Glomerular visceral epithelial cell (primary cell): ENCODE measurements around the gene NRIP1.

Experiments
- DNase-seq: peaks from one replicate; pipeline ENCODE4 v3.0.0-alpha.2; 2016; ENCODE audit errors: extremely low spot score

Gene NRIP1, protein sequence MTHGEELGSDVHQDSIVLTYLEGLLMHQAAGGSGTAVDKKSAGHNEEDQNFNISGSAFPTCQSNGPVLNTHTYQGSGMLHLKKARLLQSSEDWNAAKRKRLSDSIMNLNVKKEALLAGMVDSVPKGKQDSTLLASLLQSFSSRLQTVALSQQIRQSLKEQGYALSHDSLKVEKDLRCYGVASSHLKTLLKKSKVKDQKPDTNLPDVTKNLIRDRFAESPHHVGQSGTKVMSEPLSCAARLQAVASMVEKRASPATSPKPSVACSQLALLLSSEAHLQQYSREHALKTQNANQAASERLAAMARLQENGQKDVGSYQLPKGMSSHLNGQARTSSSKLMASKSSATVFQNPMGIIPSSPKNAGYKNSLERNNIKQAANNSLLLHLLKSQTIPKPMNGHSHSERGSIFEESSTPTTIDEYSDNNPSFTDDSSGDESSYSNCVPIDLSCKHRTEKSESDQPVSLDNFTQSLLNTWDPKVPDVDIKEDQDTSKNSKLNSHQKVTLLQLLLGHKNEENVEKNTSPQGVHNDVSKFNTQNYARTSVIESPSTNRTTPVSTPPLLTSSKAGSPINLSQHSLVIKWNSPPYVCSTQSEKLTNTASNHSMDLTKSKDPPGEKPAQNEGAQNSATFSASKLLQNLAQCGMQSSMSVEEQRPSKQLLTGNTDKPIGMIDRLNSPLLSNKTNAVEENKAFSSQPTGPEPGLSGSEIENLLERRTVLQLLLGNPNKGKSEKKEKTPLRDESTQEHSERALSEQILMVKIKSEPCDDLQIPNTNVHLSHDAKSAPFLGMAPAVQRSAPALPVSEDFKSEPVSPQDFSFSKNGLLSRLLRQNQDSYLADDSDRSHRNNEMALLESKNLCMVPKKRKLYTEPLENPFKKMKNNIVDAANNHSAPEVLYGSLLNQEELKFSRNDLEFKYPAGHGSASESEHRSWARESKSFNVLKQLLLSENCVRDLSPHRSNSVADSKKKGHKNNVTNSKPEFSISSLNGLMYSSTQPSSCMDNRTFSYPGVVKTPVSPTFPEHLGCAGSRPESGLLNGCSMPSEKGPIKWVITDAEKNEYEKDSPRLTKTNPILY (N-terminal part only)

DNA sequence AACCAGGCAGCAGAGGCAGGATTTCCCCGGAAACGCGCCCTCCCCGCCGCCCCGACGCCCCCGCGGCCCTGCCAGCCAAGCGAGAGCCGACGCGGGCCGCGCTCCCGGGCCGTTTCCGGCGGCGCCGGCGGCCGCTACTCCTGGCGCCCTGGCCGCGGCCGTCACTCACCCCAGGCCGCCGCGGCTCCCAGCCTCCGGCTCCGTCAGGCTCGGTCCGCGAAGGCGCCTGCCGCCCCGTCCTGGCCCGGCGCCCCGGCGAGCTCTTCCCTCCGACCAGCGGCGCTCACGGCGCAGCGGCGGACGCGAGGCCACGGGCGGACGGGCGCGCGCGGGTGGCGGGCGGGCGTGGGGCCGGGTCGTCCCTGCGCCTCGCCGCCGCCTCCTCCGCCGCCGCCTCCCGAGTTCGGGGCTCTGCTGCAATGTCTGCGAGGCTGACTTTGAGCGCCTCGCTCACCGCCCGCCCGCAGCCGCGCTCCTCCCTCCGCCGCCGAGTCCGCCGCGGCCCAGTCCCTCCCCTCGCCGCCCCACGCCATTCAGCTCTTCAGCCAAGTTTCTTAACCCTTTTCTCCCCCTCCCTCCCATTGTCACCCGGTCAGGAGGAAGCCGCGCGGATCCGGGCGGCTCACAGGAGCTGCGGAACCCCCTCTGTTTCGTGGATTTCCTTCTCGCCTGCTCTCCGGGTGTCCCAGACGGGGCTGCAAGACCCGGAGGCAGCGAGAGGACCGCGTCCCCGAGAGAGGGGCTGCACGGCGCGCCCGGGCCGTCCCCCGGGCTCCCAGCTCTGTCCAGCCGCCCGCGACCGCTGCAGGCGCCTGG lies at the start of gene NRIP1:
Gene NRIP1 (minus strand): TSS at position 425 of the 816 bp plus-strand sequence. CDS start 96,808 bp downstream, outside the sequence.
- peak; percentile 92 for DNase-seq

DNA sequence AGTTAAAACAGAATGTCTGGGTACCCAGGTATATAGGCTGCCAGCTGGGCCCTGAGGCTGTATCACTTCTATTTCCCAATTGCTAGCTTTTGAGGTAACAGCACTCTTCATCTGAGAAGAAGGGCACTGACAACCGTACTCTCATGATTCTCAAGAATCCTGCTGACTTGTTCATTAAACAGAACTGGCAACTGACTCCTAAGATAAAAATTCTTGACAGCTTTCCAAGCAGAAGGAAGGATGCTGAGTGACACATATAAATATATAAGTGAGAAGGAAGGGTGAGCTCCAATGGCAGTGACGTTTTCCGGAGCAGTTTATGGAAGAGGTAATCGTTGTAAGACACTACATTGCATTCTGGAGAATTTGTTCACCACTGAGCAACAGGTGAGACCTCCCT lies 48.1 kb upstream of the NRIP1 start:
- DNase-seq: no peak

DNA sequence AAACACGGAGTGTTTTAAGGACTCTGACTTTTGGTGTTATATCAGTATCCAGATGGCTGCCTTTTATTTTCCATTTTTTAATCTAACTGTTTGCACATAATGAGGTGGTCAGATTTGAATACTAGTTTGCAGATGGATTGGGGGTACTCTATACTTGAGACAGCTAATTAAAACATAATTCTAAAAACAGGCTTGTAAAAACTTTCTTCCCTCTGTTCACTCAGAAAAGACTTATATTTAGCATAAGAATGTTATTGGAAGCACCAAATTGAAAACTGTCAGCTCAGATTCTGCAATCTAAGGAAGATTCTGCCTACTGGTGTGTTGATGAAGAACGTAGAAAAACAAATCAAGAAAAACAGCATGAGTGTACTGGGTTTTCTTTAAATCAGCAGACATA lies 44.0 kb upstream of the NRIP1 start:
- no peak for DNase-seq

DNA sequence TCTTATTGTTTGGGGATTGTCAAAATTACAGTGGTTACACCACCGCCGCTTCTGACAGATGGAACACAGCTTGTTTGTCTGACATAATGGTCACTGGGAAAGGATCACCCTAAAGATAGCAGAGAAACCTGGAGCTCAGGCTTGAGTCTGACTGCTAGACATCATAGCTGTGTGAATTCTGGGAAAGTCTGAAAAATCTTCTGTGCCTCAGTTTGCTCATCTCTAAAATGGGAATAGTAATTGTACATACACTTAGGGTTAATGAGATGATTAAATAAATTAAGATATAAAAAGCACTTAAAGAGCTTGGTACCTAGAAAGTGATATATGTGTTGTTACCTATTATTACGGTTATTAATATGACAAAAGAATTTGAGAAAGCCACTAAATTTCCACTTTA lies 39.7 kb upstream of the NRIP1 start:
- no peak for DNase-seq

DNA sequence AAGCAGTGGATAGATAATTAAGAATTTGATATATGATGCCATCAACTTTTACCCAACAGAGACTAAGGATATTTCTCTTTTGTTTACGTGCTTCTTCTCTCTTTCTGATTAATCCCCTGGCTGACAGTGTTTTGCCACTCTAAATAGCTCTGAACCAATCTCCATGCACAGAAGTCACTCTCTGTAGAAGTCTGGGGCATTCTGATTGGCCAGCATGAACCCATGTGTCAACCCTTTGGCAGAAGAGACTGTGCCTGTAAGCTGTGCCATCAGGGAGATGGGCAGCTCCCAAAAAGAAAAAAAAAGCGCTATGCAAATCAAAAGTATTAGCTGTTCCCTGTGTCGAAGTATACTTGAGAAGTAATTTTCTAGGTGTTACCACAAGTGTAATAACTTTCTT lies 34.1 kb upstream of the NRIP1 start:
- no peak for DNase-seq

DNA sequence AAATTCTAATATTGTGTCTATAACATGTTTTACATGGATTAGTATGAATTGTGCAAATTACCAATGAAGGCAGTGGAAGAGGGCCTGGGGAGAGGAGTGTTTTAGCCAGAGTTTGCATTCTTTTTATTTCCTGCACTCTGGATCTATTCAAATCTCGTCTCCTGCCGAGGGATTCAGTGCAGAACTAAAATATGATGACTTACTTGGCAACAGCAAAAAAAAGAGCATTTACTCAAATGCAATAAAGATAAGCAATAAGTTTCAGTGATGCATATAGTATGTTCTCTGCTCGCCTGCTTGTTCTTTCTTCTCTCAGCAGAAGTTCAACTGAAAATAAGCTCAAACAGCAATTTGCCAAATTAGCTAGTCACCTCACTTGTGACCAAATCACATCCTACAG lies 33.4 kb upstream of the NRIP1 start:
- no peak for DNase-seq

DNA sequence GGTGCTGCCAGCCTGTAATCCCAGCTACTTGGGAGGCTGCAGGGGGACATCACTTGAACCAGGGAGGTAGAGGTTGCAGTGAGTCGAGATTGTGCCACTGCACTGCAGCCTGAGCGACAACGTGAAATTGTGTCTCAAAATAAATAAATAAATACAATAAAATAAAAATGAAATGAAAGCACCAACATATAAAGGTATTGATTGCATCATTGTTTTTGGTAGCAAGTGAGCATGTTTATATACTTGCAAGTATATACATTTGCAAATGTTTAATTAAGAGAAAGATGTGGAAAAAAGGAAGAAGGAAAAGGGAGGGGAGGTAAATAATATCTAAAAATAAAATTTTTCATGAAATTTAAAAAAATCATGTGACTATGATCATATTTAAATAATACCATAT lies 32.8 kb upstream of the NRIP1 start:
- no peak for DNase-seq

DNA sequence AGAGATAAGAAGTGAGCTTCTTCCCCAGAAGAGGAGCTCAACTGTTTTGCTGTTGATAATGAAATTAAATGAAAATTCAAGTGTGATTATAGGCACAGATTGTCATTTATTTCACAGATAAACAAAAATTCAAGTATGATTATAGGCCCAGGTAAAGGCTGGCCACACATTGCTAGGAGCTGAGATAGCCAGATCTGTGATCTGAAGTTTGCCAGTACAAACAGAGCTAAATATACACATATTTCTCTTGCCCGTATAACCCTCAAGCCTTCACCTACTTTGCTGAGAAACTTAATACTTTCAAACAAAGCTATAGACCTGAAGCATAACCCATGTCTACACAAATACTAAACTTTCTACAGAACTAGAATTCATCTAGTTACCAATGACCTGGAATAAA lies 31.3 kb upstream of the NRIP1 start:
- no peak for DNase-seq

DNA sequence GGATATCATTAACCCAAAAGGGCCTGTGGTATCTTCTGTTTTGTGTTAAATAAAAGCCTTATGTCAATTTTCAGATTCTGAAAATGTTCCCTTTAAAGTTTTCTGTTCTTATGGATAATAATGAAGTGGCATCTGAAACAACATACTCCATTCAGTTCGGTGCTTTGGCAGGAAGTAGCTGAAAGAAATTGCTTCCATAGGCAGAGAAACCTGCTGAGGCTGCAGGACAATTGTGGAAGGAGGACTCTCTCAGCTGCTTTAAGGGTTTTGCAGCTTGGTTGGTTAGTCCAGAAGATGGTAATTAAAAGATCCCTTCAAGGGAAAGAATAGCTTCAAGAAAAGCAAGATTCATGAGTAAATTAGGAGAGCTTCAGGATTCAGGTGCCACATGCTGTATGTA lies 30.5 kb upstream of the NRIP1 start:
- DNase-seq: no peak

DNA sequence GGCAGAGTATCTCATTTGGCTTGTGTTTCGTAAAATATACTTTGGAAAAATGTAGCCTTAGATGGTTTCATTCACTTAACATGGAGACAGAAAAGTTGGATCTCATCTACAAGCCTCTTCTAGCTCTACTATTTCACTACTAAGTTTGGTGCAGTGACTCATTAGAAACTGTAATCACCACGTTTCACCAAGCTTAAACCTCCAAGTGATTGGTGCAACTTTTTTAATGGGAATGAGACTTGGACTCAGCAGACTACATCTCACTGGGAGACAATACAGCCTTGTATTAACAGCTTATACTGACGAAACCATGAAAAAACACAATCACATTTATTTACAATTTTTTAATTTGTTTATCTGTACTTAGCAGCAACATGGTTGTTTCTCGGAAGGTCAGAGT lies 29.9 kb upstream of the NRIP1 start:
- DNase-seq: no peak

DNA sequence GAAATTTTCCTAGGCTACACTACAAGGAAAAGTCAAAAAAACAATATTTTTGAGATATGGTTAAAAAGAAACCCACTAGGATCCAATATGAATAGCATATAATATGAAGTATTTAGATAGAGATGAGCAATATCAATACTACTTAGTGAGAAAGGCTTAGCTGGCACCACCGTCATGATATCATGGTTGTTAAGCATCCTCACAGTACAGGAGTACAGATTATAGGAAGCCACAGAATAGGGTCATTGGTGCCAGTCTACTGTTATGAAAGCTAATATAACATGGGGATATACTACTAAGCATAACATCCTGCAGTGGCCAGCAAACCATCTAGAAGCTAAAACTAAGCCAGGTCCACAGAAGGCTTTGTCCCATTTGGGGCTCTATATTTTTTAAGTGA lies 28.4 kb upstream of the NRIP1 start:
- DNase-seq: no peak

DNA sequence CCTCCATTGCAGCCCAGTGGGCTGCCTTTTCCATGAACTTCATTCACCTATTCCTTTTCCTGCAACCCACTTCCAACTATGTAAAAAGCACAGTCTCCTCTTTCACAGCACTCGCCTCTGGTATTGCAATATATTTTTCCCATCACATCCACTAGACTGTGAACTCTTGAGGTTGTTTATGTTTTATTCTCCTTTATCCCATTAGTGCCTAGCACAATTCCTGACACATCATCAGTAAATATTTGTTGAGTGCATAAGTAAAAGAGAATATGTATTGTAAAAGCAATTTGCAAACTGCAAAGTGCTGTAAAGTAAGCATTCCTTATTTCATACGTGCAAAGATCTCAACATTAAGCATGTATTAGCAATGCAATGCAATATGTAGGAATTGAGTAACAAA lies 27.9 kb upstream of the NRIP1 start:
- DNase-seq: no peak

DNA sequence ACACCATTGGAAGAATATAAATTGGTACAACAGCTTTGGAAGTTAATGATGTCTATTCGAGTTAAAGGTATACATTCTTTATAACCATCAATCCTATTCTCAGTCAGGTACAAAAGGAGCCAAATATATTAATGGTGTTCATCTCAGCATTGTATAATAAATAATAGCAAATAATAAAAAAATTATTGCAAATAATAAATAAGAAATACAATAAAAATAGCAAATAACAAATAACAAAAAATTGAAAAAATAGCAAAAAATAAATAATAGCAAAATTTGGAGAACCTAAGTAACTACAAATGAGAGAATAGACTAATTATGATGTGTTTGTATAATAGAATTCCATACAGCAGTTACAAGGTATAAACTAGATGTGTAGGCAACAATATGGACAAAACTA lies 25.6 kb upstream of the NRIP1 start:
- DNase-seq: no peak

DNA sequence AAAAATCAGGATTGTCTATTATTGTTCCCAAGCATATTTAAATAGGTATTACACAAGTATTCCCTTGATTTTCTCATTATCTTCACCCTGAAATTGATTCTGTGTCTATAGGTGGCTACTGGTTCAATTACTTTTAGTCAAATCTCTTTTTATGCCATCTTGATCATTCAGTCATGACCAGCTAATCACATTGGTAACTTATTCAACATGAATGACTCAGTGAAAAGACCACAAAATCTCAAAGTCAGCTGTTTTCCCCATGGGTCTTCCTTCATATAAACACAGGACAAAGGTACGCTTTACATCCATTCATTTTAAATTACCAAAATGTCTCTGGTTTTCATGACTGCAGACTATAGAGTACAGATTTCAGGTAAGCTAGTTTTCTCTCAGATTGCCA lies 23.7 kb upstream of the NRIP1 start:
- DNase-seq: peak; percentile 39

DNA sequence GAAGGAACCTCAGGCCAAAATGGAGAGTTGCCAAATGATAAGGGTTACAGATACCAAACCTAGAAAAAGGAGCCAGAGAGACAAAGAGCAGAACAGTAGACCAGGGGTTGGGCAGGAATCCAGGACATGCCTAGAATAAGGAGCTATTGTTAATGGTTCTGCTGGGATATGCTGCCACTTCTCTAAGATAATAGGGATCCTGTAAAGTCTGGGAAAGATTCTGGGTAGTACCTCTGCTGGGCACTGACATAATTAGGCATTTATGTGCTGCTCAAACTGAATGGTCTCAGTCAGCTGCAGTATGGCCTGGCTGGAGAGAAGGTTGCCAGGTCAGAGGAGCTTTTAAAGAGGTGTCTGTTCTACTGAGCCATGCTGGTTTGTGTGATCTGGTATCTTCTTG lies 19.9 kb upstream of the NRIP1 start:
- DNase-seq: no peak

DNA sequence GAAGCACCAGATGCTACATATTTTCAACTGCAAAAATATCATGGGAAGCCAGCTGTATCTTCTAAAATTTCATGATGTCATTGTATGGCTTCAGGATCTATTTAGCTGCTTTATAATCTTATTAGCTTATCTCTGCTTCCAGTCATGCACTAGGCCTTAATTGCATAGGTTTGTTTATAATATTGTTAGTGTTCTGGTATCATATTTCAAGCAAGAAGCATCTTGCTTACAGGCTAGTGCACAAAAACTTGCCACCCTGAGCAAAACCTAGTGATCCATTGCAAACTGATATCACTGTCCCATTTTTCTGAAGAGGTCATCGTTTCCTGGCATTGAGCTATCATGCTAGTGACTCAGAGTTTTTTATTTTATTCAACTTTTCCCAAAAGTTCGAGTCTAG lies 15.7 kb upstream of the NRIP1 start:
- DNase-seq: no peak

DNA sequence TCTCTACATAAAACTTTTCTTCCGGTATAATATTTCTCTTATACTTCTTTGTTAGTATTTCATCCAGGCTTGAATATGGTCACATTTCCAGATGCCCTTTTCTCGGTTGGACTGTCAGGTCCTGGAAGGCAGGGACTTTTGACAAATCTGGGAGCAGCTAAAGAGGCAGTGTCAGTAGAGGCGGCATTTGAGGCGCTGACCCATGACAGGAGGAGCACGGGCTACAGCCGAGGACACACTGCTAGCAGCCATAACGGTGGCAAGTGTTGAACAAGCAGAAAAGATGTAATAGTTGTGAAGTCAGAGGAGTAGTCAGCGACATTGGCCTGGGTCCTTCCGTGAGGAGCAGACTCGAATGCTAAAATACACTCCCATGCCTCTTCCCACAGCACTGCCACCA lies 14.5 kb upstream of the NRIP1 start:
- no peak for DNase-seq

DNA sequence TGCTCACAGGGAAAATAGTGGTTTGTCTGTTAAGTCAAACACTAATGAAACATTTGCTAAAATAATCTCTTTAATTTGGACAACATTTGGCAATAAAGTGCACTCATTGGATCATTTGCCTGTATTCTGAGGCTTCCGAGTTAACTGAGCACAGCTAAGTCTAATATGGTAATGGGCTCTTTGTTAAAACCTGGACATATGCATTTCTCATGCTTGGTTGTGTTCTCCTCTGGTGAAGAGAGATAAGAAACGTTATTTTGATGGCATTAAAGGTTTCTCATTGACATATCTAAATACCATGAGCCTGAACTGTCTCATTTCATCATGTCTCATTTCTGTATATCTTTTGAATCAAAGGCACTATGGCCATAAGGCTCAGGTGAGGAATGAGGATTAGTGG lies 13.4 kb upstream of the NRIP1 start:
- DNase-seq: no peak

DNA sequence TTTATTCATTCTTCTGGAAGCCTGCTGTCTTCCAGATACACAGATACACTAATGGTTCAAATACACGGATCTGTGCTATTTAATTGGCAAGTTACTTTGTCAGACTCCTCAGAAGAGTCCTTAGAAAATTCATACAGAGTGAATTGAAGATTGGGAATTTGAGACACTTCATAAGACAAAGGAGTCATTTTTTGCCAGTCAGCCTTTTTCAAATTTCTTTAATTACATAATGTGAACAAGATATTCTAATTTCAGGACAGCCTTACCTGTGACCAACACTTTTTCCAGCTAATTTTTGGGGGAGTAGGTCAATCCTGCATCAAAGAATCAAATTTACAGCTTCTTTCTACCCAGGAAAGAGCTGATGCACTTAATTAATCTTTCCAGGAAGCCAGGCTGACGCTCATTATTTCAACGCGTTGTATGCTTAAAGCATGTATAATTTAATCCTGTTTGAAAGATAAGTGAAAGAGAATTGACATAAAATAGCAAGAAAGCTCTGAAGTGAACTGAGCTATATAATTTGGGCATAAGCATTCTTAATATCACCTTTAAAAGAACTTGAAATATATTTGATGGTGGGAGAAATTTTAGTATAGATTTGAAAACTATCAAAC lies 12.8 kb upstream of the NRIP1 start:
- no peak for DNase-seq

DNA sequence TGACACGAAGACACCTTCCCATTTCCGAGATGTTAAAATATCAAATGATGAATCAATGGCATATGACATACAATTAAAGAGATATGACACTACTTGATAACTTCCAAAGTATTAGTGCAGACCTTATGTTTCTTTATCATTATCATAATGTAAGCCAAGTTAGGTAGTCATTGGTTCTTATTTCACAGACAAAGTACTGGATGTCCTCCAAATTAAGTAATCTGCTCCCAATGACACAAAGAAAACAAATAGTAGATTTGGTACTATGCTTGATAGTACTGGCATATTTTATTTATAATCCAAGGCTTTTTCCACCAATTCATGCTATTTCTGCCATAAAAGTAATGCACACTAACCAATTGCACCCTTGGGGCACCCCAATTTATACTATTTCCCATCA lies 11.9 kb upstream of the NRIP1 start:
- DNase-seq: no peak

DNA sequence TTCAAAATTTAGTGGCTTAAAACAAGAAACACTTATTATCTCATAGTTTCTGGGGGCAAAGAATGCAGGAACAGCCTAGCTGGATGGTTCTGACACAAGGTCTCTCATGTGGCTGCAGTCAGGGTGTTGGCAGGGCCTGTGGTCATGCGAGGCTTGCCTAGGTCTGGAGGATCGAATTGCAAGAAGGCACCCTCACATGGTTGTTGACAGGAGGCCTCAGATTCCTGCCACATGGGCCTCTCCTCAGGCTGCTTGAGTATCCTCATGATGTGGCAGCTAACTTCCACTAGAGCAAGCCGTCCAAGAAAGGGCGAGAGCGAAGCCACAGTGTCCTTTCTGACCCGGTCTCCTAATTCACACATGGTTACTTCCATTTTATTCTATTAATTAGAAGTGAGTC lies 6.2 kb upstream of the NRIP1 start:
- no peak for DNase-seq
